Adrenal gland (tissue), 12 donors: ENCODE results near the gene NMRAL1. TPM values are rescaled to one million over a fixed set of nuclear protein-coding genes. Genes with fewer than 3 reads are reported as not detected.

Experiments
- DNase-seq, 7 donors: peaks; one replicate each; pipeline ENCODE4 v3.0.0-alpha.2; 2019 to 2020
- H3K27ac ChIP-seq, 5 donors: fragments of 200-600 bp; sonication (generic) in 4 of 5; 1 replicate in 3 of 5; 2 replicates in 2 of 5; pipeline versions ENCODE4 v1.5.1 to v1.8.0; 2016 to 2020; ENCODE audit warnings: mild to moderate bottlenecking in 1 of 5
- H3K27me3 ChIP-seq: fragments of 200-600 bp; 2 replicates; pipeline ENCODE4 v1.8.0; 2021
- H3K36me3 ChIP-seq, 2 donors: fragments of 200-600 bp; replicated peaks in 1 of 2; 1 replicate in 1 of 2; 2 replicates in 1 of 2; pipeline versions ENCODE4 v1.5.1 to v1.8.0; 2018 to 2022
- H3K4me1 ChIP-seq, 2 donors: fragments of 200-600 bp; replicated peaks in 1 of 2; 1 replicate in 1 of 2; 2 replicates in 1 of 2; pipeline versions ENCODE4 v1.5.1 to v1.8.0; 2018 to 2021
- H3K4me3 ChIP-seq, 4 donors: fragments of 200-600 bp; sonication (generic) in 3 of 4; one replicate each; pipeline ENCODE4 v1.5.1; 2016 to 2018
- H3K9me3 ChIP-seq, 3 donors: fragments of 200-600 bp; sonication (generic) in 1 of 3; replicated peaks in 1 of 3; 1 replicate in 2 of 3; 2 replicates in 1 of 3; pipeline versions ENCODE4 v1.5.1 to v1.8.0; 2016 to 2021
- CTCF ChIP-seq, 6 experiments: fragments of 450-650 bp in 4 of 6; fragments of 200-600 bp in 2 of 6; sonication (generic) in 1 of 6; IDR thresholded peaks; 1 replicate in 5 of 6; 2 replicates in 1 of 6; pipeline versions ENCODE4 v1.5.1 to v1.8.0; 2016 to 2021; ENCODE audit warnings: antibody characterized with exemption in 6 of 6, mild to moderate bottlenecking in 2 of 6, moderate library complexity in 1 of 6
- POLR2A ChIP-seq, 2 donors: fragments of 450-650 bp; IDR thresholded peaks; one replicate each; pipeline ENCODE4 v1.6.1; 2017; ENCODE audit warnings: antibody characterized with exemption in 2 of 2, mild to moderate bottlenecking in 2 of 2, moderate library complexity in 1 of 2
- WGBS, 4 donors: extraction: QIAGEN DNeasy Blood & Tissue Kit in 2 of 4; methylation state at CpG; one replicate each; pipeline versions ENCODE4 v1.1.5 to v1.1.7; 2013 to 2017; 5-methylcytosine and 5-hydroxymethylcytosine counted together
- intact Hi-C, 2 donors: fragments of 100-400 bp; cut with DNase I; formaldehyde crosslinking; loops; one replicate each; pipeline versions ENCODE4 v1.14.1 to v1.15.0; 2022 to 2023
- polyA plus RNA-seq, 3 donors: library from polyadenylated mRNA; stranded (reverse); fragments of 200-250 nt in 2 of 3; fragments of 350-450 nt in 1 of 3; fragmentation: Illumina TruSeq in 1 of 3; extraction: RNeasy Lipid Tissue Mini Kit (QIAGEN cat#74804) in 1 of 3; gene quantifications; one replicate each; pipeline ENCODE4 v1.2.3, GENCODE V29; 2013 to 2014
- total RNA-seq, 9 donors: library from RNA; depleted of rRNA in 4 of 9; stranded (reverse); fragments of >200 nt in 4 of 9; fragments of 120-200 nt in 1 of 9; fragmentation: NEBNext Ultra II Directional in 1 of 9; extraction: Animal tissue kit (Norgen Biotek cat#: 25700) in 1 of 9; gene quantifications; one replicate each; pipeline versions ENCODE4 v1.1.0 to v1.2.4, GENCODE V29; 2013 to 2023
- donor health status: healthy with polysubstance abuse.
- donor health status: Bipolar disorder and iron deficiency.
- donor health status: DM: yes; HTN: yes; CAD: no.
- donor health status: DM: no; HTN: no; CAD: no.
- donor health status: DM: no; HTN: no; CAD: no.
- donor health status: DM: yes; HTN: yes; CAD: no.

Gene NMRAL1
- total and polyA plus RNA-seq, 12 donors, result 35.0 to 139 (median 79.7) TPM

DNA sequence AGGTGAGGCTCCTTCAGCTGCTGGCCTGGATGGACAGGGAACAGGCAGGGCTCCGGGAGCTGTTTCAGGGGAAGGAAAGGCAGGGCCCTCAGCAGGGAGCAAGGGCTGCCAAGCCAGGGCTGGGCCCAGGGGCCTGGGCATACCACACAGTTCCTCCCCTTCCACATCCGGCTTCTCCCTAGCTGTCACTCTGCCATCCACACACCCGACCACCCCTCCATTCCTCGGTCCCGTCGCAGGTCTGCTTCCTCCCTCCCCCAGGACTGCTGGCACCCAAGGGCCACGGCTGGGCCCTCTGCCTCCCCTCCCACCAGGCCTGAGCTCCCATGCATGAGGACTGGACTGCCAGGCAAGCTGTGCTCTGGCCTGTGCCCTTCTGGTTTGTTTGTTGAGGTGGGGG, 40.2 kb upstream of the NMRAL1 start:
- H3K4me3 ChIP-seq, result no peak overlapping the region
- no peak for DNase-seq
- TF ChIP-seq CTCF (IDR thresholded peaks at IDR 0.05) (no peak), POLR2A (IDR thresholded peaks at IDR 0.05) (no peak)
- H3K36me3 ChIP-seq, result peaks cover 0 to 39% of the 10 kb centered on the region in 2 donors
- no peaks in the 10 kb centered on the region for H3K27me3 ChIP-seq
- H3K4me1 ChIP-seq, result peaks cover 20 to 44% of the 10 kb centered on the region in 2 donors
- H3K27ac ChIP-seq, result peak overlapping the region; percentile 24 to 78 (median 49)
- intact Hi-C loops, result no loop called here
- no peaks in the 10 kb centered on the region for H3K9me3 ChIP-seq
- 45 to 61% (median 59%) methylated on average over 6 to 7 of the region's 7 CpGs for WGBS, 4 donors

DNA sequence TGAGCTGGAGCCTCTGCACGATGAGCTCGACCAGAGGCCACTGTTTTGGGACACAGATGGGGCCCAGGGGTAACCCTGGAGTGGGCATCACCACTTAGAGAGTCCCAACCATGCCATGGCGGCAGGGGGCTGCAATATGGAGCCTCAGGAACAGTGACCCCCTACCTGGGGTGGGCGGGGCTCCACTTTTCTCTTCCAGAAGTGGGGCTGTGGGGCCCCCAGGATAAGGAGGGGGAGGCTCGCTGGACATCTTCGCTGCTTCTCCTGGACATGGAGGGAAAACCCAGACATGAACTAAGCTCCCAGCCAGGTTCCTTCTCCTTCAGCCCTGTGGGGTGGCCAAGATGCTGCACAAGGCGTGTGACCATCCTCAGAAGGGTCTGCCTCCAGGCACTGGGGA, 39.5 kb upstream of the NMRAL1 start:
- peaks cover 20 to 44% of the 10 kb centered on the region in 2 donors for H3K4me1 ChIP-seq
- intact Hi-C loops, result no loop called here
- no peak overlapping the region for H3K4me3 ChIP-seq
- TF ChIP-seq CTCF (IDR thresholded peaks at IDR 0.05), result no peak
- TF ChIP-seq POLR2A (IDR thresholded peaks at IDR 0.05), result no peak
- no peaks in the 10 kb centered on the region for H3K27me3 ChIP-seq
- no peak for DNase-seq
- 85 to 100% (median 97%) methylated on average over 3 to 7 of the region's 7 CpGs for WGBS, 4 donors
- H3K27ac ChIP-seq, result peak overlapping the region in 3 of 5 donors; percentile 49 to 78 (median 53)
- H3K36me3 ChIP-seq, result peaks cover 0 to 46% of the 10 kb centered on the region in 2 donors
- H3K9me3 ChIP-seq, result no peaks in the 10 kb centered on the region

- no peaks in the 10 kb centered on the region for H3K27me3 ChIP-seq
- H3K27ac ChIP-seq, result peak overlapping the region in 2 of 5 donors; percentile 49 to 78
- H3K4me3 ChIP-seq, result no peak overlapping the region
- no peak for DNase-seq
- peaks cover 20 to 44% of the 10 kb centered on the region in 2 donors for H3K4me1 ChIP-seq
- intact Hi-C loops, result no loop called here
- WGBS, 4 donors, result 79 to 91% (median 86%) methylated on average over 7 to 19 of the region's 19 CpGs
- peaks cover 0 to 52% of the 10 kb centered on the region in 2 donors for H3K36me3 ChIP-seq
- no peaks in the 10 kb centered on the region for H3K9me3 ChIP-seq
- TF ChIP-seq CTCF (IDR thresholded peaks at IDR 0.05) (no peak), POLR2A (IDR thresholded peaks at IDR 0.05) (no peak)
Observed at GRCh38 chr16:4513086-4513860, 38.8 kb upstream of the NMRAL1 start.

DNA sequence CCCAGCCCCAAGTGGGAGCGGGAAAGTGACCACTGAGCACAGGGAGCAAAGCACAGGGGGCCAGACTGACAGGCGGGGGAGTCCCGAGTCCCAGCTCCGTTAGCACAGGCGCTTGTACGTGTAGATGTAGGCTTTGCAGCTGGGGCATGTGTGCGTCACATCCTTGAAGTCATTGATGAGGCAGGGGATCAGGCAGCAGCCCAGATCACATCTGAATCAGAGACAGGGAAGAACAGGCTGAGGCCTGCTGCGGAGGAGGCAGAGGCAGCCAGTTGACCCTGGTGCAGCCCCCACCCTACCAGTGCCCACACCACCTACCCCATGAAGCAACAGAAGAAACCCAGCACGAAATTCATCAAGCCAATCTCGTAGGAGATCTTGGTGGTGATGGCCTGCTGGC, 38.0 kb upstream of the NMRAL1 start:
- Histone ChIP-seq H3K4me3 (no peak overlapping the region), H3K27ac (no peak overlapping the region), H3K4me1 (peaks cover 20 to 44% of the 10 kb centered on the region in 2 donors), H3K27me3 (no peaks in the 10 kb centered on the region), H3K9me3 (no peaks in the 10 kb centered on the region), H3K36me3 (peaks cover 0 to 60% of the 10 kb centered on the region in 2 donors)
- WGBS, 4 donors, result 88 to 97% (median 94%) methylated on average over 7 to 10 of the region's 10 CpGs
- intact Hi-C loops, result no loop called here
- DNase-seq, result no peak
- no peak for TF ChIP-seq CTCF (IDR thresholded peaks at IDR 0.05)
- TF ChIP-seq POLR2A (IDR thresholded peaks at IDR 0.05), result no peak
